ENCODE data around the gene ENAM. TPM values are rescaled to one million over a fixed set of nuclear protein-coding genes. Genes with fewer than 3 reads are reported as not detected.
A peak's percentile ranks its signal among the peaks of the same experiment; 100 is the strongest.
"Not testable (repeated sequence)": the region's sequence is repeated elsewhere in the genome, so short reads cannot be mapped to it uniquely, and the experiment has no call there.

The ENAM gene
- total RNA-seq, 1 donor from 2014 or later, result not detected

DNA sequence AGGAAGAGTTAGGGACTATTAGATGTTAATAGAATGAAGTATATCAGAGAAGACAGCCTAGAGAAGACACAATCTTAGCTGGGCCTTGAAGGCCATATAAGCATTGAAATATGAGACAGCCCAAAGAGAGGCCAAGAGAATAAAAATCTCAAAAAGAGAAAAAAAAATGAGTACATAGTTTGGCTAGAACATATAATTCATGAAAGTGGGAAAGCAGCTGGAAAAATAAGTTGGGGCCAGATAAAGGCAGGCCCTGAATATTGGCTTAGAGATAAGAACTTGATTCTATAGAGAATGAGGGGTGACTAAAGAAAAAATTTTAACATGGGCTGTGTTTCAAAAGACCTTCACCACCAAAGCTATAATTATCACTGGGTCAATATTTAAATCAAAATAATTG is 52.4 kb downstream of the ENAM start:
- no peak for DNase-seq

- no peak for DNase-seq
Measured at GRCh38 chr4:70681704-70682103, 53.2 kb downstream of the ENAM start.

- DNase-seq, result not testable (repeated sequence)
Measured at GRCh38 chr4:70682142-70682541, 53.6 kb downstream of the ENAM start.

- no peak for DNase-seq
Measured at GRCh38 chr4:70687392-70687791, 58.8 kb downstream of the ENAM start.

- DNase-seq, result peak; percentile 98
Measured at GRCh38 chr4:70687821-70688794, 59.6 kb downstream of the ENAM start, which contains the start of gene UTP3. Gene UTP3 (plus strand): TSS chr4:70688532. CDS start chr4:70688678, 146 bp downstream.

GRCh38 chr4:70688795-70689231 is 60.3 kb downstream of the ENAM start:
- no peak for DNase-seq

- no peak for DNase-seq
Measured at GRCh38 chr4:70691661-70692060, 63.1 kb downstream of the ENAM start.

DNA sequence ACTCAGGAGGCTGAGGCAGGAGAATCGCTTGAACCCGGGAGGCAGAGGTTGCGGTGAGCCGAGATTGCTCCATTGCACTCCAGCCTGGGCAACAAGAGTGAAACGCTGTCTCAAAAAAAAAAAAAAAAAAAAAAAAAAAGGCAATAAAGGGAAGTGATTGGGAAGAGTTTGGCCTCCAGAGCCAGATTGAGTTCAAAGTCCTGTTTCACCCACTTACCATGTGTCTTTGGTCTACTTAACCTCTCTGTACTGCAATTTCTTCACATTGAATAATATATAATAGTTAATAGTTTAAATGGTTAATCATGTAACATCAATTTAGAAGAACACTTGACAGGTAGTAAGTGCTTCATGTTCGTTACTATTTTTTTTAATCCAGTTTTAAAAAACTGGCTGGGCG is 66.1 kb downstream of the ENAM start:
- not testable (repeated sequence) for DNase-seq

Other genes starting within 250 kb of the ENAM start
- not detected in 2 replicates for gene SMR3B, start 245.6 kb upstream of the ENAM start, total RNA-seq
- gene OPRPN, start 230.8 kb upstream of the ENAM start, total RNA-seq, result not detected in 2 replicates
- not detected in 2 replicates for gene MUC7, start 156.5 kb upstream of the ENAM start, total RNA-seq
- gene AMTN, start 110.2 kb upstream of the ENAM start, total RNA-seq, result not detected in 2 replicates
- not detected in 2 replicates for gene AMBN, start 36.5 kb upstream of the ENAM start, total RNA-seq
- gene JCHAIN, start 37.8 kb downstream of the ENAM start, total RNA-seq, result not detected in 2 replicates
- gene UTP3, start 59.8 kb downstream of the ENAM start, total RNA-seq, result 20.8 and 27.1 TPM in 2 replicates
- 50.7 and 58.9 TPM in 2 replicates for gene RUFY3, start 93.2 kb downstream of the ENAM start, total RNA-seq
- 82.4 and 117 TPM in 2 replicates for gene GRSF1, start 211.1 kb downstream of the ENAM start, total RNA-seq

All from dermis blood vessel endothelial cell (primary cell).